BLaER1 treated with 17β-estradiol and CSF1 and Interleukin-3, amounts not matched to agents 10 nM and 100 nM (cell line): ENCODE results near the gene RBM23.
"Not testable (repeated sequence)": the region's sequence is repeated elsewhere in the genome, so short reads cannot be mapped to it uniquely, and the experiment has no call there.

Source experiments
- H3K27ac ChIP-seq, 11 experiments: shearing (Covaris generic); formaldehyde crosslinking; 2 replicates each; pipeline ENCODE4 v1.8.1; 2022
- H3K27me3 ChIP-seq, 11 experiments: shearing (Covaris generic); formaldehyde crosslinking; 2 replicates each; pipeline ENCODE4 v1.8.1; 2022
- H3K36me3 ChIP-seq, 11 experiments: shearing (Covaris generic); formaldehyde crosslinking; 2 replicates each; pipeline ENCODE4 v1.8.1; 2022
- H3K4me1 ChIP-seq, 10 experiments: shearing (Covaris generic); formaldehyde crosslinking; 2 replicates each; pipeline ENCODE4 v1.8.1; 2022
- H3K4me2 ChIP-seq, 11 experiments: shearing (Covaris generic); formaldehyde crosslinking; 2 replicates each; pipeline ENCODE4 v1.8.1; 2022
- H3K4me3 ChIP-seq, 10 experiments: shearing (Covaris generic); formaldehyde crosslinking; 2 replicates each; pipeline ENCODE4 v1.8.1; 2022
- H3K9ac ChIP-seq, 11 experiments: shearing (Covaris generic); formaldehyde crosslinking; 2 replicates each; pipeline ENCODE4 v1.8.1; 2022
- H3K9me3 ChIP-seq, 11 experiments: shearing (Covaris generic); formaldehyde crosslinking; replicated peaks in 1 of 11; 2 replicates each; pipeline ENCODE4 v1.8.1; 2022
- H4K20me1 ChIP-seq, 11 experiments: shearing (Covaris generic); formaldehyde crosslinking; 2 replicates each; pipeline ENCODE4 v1.8.1; 2022
- Cebpa-rat ChIP-seq, 11 experiments: shearing (Covaris generic); IDR thresholded peaks; 2 replicates each; pipeline ENCODE4 v1.8.1; 2022

RBM23 gene

GRCh38 chr14:22918804-22919600 lies at the start of gene RBM23:
Gene RBM23 (minus strand): TSS chr14:22919149.
- H3K27ac ChIP-seq = peak within 1 kb of the TSS; percentile 90 to 99 (median 95)
- H3K36me3 ChIP-seq = peaks cover 31 to 81% (median 61%) of the 10 kb centered on the region in 11 experiments
- no peaks in the 10 kb centered on the region for H3K27me3 ChIP-seq
- peaks cover 49 to 75% (median 64%) of the 10 kb centered on the region in 10 experiments for H3K4me1 ChIP-seq
- no peaks in the 10 kb centered on the region for H3K9me3 ChIP-seq
- peak within 1 kb of the TSS; percentile 87 to 95 (median 91) for H3K9ac ChIP-seq
- TF ChIP-seq Cebpa-rat (IDR thresholded peaks at IDR 0.05) = peak in 2 of 11 experiments; percentile 24 to 28; a peak in 2 of 22 replicates
- H3K4me2 ChIP-seq = peak within 1 kb of the TSS; percentile 81 to 99 (median 91)
- H3K4me3 ChIP-seq = peak within 1 kb of the TSS; percentile 74 to 96 (median 80)
- peaks cover 0 to 8% (median 0%) of the 10 kb centered on the region in 11 experiments; a peak in 2 of 22 replicates for H4K20me1 ChIP-seq

DNA sequence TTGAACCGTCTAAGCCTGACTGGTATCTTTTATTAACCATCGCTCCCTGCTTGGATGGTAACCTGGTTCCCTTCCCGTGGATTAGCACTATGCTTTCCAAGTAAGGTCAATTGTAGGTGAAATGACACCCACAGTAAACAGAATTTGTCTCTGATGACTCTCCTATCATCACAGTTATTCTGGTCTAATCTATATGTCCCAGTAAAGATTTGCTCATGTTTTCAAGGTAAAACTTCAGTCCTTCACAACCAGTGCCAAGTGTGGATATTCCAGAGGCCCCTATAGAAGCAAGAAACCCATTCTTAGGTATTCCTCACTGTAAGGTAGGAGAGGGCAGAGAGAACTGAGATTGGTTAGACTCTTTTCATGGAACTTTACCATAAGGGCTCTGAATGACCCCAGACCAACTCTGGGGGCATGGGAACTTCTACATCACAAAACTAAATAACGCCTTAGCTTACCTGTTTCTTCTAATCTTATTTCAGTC lies 47.9 kb upstream of the RBM23 start:
- no peaks in the 10 kb centered on the region for H3K27me3 ChIP-seq
- H4K20me1 ChIP-seq = no peaks in the 10 kb centered on the region
- peaks cover 0 to 9% (median 0%) of the 10 kb centered on the region in 11 experiments; a peak in 6 of 22 replicates for H3K36me3 ChIP-seq
- H3K4me2 ChIP-seq = no peak overlapping the region
- no peak for TF ChIP-seq Cebpa-rat (IDR thresholded peaks at IDR 0.05)
- no peak overlapping the region for H3K4me3 ChIP-seq
- no peaks in the 10 kb centered on the region for H3K4me1 ChIP-seq
- H3K9me3 ChIP-seq = no peaks in the 10 kb centered on the region
- no peak overlapping the region for H3K27ac ChIP-seq
- H3K9ac ChIP-seq = no peak overlapping the region; a peak in 1 of 22 replicates

GRCh38 chr14:22965916-22966782 lies 47.2 kb upstream of the RBM23 start:
- not testable (repeated sequence) for H3K4me2 ChIP-seq, H3K36me3 ChIP-seq

DNA sequence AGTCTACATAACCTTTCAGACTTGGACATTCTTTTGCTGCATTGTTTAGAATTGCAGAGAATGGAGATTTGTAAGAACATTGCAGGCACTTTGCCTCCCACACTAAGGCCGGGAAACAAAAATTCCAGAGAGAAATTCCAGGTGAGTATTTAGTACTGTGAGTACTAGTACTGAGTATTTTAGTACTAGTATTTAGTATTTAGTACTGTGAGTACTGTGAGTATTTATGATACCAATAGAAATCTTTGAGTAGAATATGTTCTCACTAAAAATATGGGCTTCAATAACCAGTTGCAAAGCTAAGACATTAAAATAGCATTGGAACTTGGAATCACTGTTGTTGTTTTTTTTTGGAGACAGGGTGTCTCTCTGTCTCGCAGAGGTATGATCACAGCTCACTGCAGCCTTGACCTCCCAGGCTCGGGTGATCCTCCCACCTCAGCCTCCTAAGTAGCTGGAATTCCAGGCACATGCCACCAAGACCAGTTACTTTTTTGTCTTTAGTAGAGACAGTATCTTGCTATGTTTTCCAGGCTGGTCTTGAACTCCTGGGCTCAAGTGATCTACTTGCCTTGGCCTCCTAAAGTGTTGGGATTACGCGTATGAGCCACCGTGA lies 43.2 kb upstream of the RBM23 start:
- Histone ChIP-seq H3K27me3 (no peaks in the 10 kb centered on the region), H3K27ac (no peak overlapping the region), H4K20me1 (no peaks in the 10 kb centered on the region), H3K9me3 (no peaks in the 10 kb centered on the region), H3K4me1 (peaks cover 4 to 11% (median 9%) of the 10 kb centered on the region in 10 experiments; a peak in 15 of 20 replicates), H3K36me3 (no peaks in the 10 kb centered on the region), H3K4me3 (no peak overlapping the region), H3K4me2 (no peak overlapping the region), H3K9ac (no peak overlapping the region)
- no peak for TF ChIP-seq Cebpa-rat (IDR thresholded peaks at IDR 0.05)

More at GRCh38 chr14:22965916-22966782, 47.2 kb upstream of the RBM23 start:
- H3K27ac ChIP-seq, H3K27me3 ChIP-seq, H4K20me1 ChIP-seq, H3K4me1 ChIP-seq, H3K9me3 ChIP-seq, H3K9ac ChIP-seq, H3K4me3 ChIP-seq: not testable (repeated sequence)

GRCh38 chr14:22955702-22956569 lies 37.0 kb upstream of the RBM23 start:
- Histone ChIP-seq H3K27me3 (no peaks in the 10 kb centered on the region), H3K4me3 (peak overlapping the region; percentile 63 to 78 (median 72)), H3K27ac (peak overlapping the region; percentile 86 to 97 (median 94)), H3K4me1 (peaks cover 22 to 46% (median 30%) of the 10 kb centered on the region in 10 experiments), H3K4me2 (peak overlapping the region; percentile 83 to 96 (median 89)), H3K36me3 (peaks cover 25 to 43% (median 32%) of the 10 kb centered on the region in 11 experiments; a peak in 21 of 22 replicates), H3K9ac (peak overlapping the region; percentile 85 to 97 (median 93)), H3K9me3 (no peaks in the 10 kb centered on the region), H4K20me1 (no peaks in the 10 kb centered on the region; a peak in 1 of 22 replicates)
- TF ChIP-seq Cebpa-rat (IDR thresholded peaks at IDR 0.05) = no peak

DNA sequence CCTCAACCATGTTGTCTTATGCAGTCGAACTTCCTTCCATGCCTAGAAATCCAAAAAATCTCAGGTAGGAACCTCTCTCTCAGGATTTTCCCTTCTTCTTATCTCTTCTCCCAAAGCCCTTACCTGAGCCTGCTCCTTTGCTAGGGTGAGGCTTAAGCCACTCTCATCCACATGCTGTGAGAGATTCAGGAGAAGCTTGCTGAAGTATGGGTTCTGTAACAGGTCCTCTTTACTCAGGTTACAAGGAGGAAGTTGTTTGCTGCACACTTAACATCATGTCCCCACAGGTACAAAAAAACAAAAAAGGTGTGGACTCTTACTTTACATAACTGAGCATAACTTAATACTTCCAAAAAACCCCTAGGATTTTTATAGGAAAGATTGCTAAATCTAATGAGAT lies 33.5 kb upstream of the RBM23 start:
- no peaks in the 10 kb centered on the region; a peak in 2 of 22 replicates for H4K20me1 ChIP-seq
- H3K27me3 ChIP-seq = no peaks in the 10 kb centered on the region
- H3K9ac ChIP-seq = no peak overlapping the region
- H3K4me1 ChIP-seq = peaks cover 15 to 40% (median 23%) of the 10 kb centered on the region in 10 experiments
- no peak overlapping the region for H3K4me3 ChIP-seq
- no peaks in the 10 kb centered on the region for H3K9me3 ChIP-seq
- peak overlapping the region in 1 of 11 experiments; percentile 28; a peak in 2 of 22 replicates for H3K27ac ChIP-seq
- H3K36me3 ChIP-seq = peaks cover 53 to 75% (median 57%) of the 10 kb centered on the region in 11 experiments
- TF ChIP-seq Cebpa-rat (IDR thresholded peaks at IDR 0.05) = no peak
- H3K4me2 ChIP-seq = peak overlapping the region in 2 of 11 experiments; percentile 23 to 34; a peak in 2 of 22 replicates

DNA sequence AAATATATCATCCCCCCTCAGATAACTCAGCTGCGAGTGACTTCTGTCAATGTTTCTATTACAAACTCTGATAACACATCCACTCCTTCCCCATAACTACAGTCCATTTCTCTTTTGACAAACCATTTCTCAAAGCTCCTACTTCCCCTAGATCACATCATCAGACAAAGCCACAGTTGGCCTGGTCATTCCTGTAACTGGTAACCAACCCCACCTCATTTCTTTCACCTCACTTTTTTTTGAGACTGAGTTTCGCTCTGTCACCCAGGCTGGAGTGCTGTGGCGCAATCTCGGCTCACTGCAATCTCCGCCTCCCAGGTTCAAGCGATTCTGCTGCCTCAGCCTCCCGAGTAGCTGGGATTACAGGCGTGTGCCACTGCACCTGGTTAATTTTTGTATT lies 32.8 kb upstream of the RBM23 start:
- Histone ChIP-seq H3K9ac (peak overlapping the region in 3 of 11 experiments; percentile 7 to 23 (median 8); a peak in 2 of 22 replicates), H3K27ac (peak overlapping the region in 2 of 11 experiments; percentile 19 to 46; a peak in 3 of 22 replicates), H3K4me1 (peaks cover 13 to 38% (median 22%) of the 10 kb centered on the region in 10 experiments), H3K36me3 (peaks cover 59 to 82% (median 64%) of the 10 kb centered on the region in 11 experiments), H3K4me2 (peak overlapping the region in 3 of 11 experiments; percentile 23 to 34 (median 32); a peak in 3 of 22 replicates)
- not testable (repeated sequence) for H3K27me3 ChIP-seq, H3K9me3 ChIP-seq, H4K20me1 ChIP-seq, H3K4me3 ChIP-seq

- Histone ChIP-seq H3K27me3 (no peaks in the 10 kb centered on the region), H3K36me3 (peaks cover 53 to 89% (median 75%) of the 10 kb centered on the region in 11 experiments), H3K4me3 (no peak overlapping the region), H4K20me1 (no peaks in the 10 kb centered on the region; a peak in 1 of 22 replicates), H3K9ac (no peak overlapping the region), H3K4me2 (no peak overlapping the region), H3K9me3 (no peaks in the 10 kb centered on the region), H3K27ac (no peak overlapping the region), H3K4me1 (no peaks in the 10 kb centered on the region)
- TF ChIP-seq Cebpa-rat (IDR thresholded peaks at IDR 0.05) = no peak
Observed at GRCh38 chr14:22945642-22946041, 26.7 kb upstream of the RBM23 start.
